Effector CD4-positive, alpha-beta T cell (primary cell): ENCODE results near the gene KCNJ4.
"Not testable (repeated sequence)": the region's sequence is repeated elsewhere in the genome, so short reads cannot be mapped to it uniquely, and the experiment has no call there.

ENCODE experiments used
- DNase-seq: peaks from one replicate; pipeline ENCODE4 v3.0.0-alpha.2; 2020

KCNJ4 gene

GRCh38 chr22:38411016-38411415 lies 44.0 kb downstream of the KCNJ4 start:
- no peak for DNase-seq

GRCh38 chr22:38409916-38410315 lies 45.1 kb downstream of the KCNJ4 start:
- not testable (repeated sequence) for DNase-seq

GRCh38 chr22:38406617-38407016 lies 48.4 kb downstream of the KCNJ4 start:
- no peak for DNase-seq

- no peak for DNase-seq
Observed at GRCh38 chr22:38404419-38404818, 50.6 kb downstream of the KCNJ4 start.

GRCh38 chr22:38403812-38404211 lies 51.2 kb downstream of the KCNJ4 start:
- no peak for DNase-seq

- DNase-seq = no peak
Observed at GRCh38 chr22:38402204-38402603, 52.8 kb downstream of the KCNJ4 start.

GRCh38 chr22:38401336-38402084 lies 53.5 kb downstream of the KCNJ4 start:
- no peak for DNase-seq

GRCh38 chr22:38400256-38400655 lies 54.7 kb downstream of the KCNJ4 start:
- not testable (repeated sequence) for DNase-seq

- peak; percentile 81 for DNase-seq
Observed at GRCh38 chr22:38398609-38399461, 56.2 kb downstream of the KCNJ4 start.

- DNase-seq = peak; percentile 36
Observed at GRCh38 chr22:38398181-38398608, 56.8 kb downstream of the KCNJ4 start.

- DNase-seq = no peak
Observed at GRCh38 chr22:38397189-38398085, 57.6 kb downstream of the KCNJ4 start.

GRCh38 chr22:38396440-38397069 lies 58.4 kb downstream of the KCNJ4 start:
- not testable (repeated sequence) for DNase-seq

GRCh38 chr22:38395944-38396343 lies 59.1 kb downstream of the KCNJ4 start:
- DNase-seq = not testable (repeated sequence)

GRCh38 chr22:38394929-38395624 lies 59.9 kb downstream of the KCNJ4 start:
- DNase-seq = not testable (repeated sequence)

GRCh38 chr22:38389428-38389818 lies 65.6 kb downstream of the KCNJ4 start:
- not testable (repeated sequence) for DNase-seq

- DNase-seq = not testable (repeated sequence)
Observed at GRCh38 chr22:38388506-38389427, 66.2 kb downstream of the KCNJ4 start.

- DNase-seq = not testable (repeated sequence)
Observed at GRCh38 chr22:38386918-38387317, 68.1 kb downstream of the KCNJ4 start.

GRCh38 chr22:38383417-38383816 lies 71.6 kb downstream of the KCNJ4 start:
- DNase-seq = no peak

GRCh38 chr22:38381371-38381770 lies 73.6 kb downstream of the KCNJ4 start:
- not testable (repeated sequence) for DNase-seq
